Activated CD8-positive, alpha-beta memory T cell treated with anti-CD3 and anti-CD28 coated beads for 48 hours (primary cell): ENCODE results near the gene NFIL3.
"Not testable (repeated sequence)": the region's sequence is repeated elsewhere in the genome, so short reads cannot be mapped to it uniquely, and the experiment has no call there.

Source experiments
- DNase-seq, 3 experiments: peaks; one replicate each; pipeline ENCODE4 v3.0.0-alpha.2; 2020; ENCODE audit warnings: low read depth in 2 of 3, low spot score in 2 of 3

The NFIL3 gene

GRCh38 chr9:91423785-91424402 lies at the start of gene NFIL3:
TSS of gene NFIL3 (minus strand) at chr9:91423832. CDS start at chr9:91410734, 13,098 bp downstream.
- DNase-seq = peak; percentile 41 to 63 (median 48)

- DNase-seq = not testable (repeated sequence)
These were observed 47.9 kb upstream of the NFIL3 start for GRCh38 chr9:91471524-91471923.

- DNase-seq = no peak
These were observed 41.8 kb upstream of the NFIL3 start for GRCh38 chr9:91465420-91465819.

- no peak for DNase-seq
These were observed 35.3 kb upstream of the NFIL3 start for GRCh38 chr9:91458906-91459305.

- DNase-seq = no peak
These were observed 29.2 kb upstream of the NFIL3 start for GRCh38 chr9:91452844-91453243.

- no peak for DNase-seq
These were observed 28.0 kb upstream of the NFIL3 start for GRCh38 chr9:91451431-91452270.

- no peak for DNase-seq
These were observed 21.5 kb upstream of the NFIL3 start for GRCh38 chr9:91445135-91445534.

GRCh38 chr9:91443994-91444392 lies 20.4 kb upstream of the NFIL3 start:
- DNase-seq = no peak

- DNase-seq = no peak
These were observed 19.8 kb upstream of the NFIL3 start for GRCh38 chr9:91443321-91443993.

GRCh38 chr9:91436841-91437240 lies 13.2 kb upstream of the NFIL3 start:
- no peak for DNase-seq

- no peak for DNase-seq
These were observed 9.5 kb upstream of the NFIL3 start for GRCh38 chr9:91433180-91433579.

GRCh38 chr9:91431485-91431884 lies 7.9 kb upstream of the NFIL3 start:
- DNase-seq = no peak

- no peak for DNase-seq
These were observed 5.9 kb upstream of the NFIL3 start for GRCh38 chr9:91429501-91429900.

GRCh38 chr9:91428927-91429351 lies 5.3 kb upstream of the NFIL3 start:
- DNase-seq = no peak

GRCh38 chr9:91428436-91428835 lies 4.8 kb upstream of the NFIL3 start:
- DNase-seq = no peak

- DNase-seq = no peak
These were observed 4.2 kb upstream of the NFIL3 start for GRCh38 chr9:91427873-91428272.

- no peak for DNase-seq
These were observed 2.6 kb upstream of the NFIL3 start for GRCh38 chr9:91426123-91426745.

GRCh38 chr9:91425271-91425670 lies 1.6 kb upstream of the NFIL3 start:
- DNase-seq = no peak

GRCh38 chr9:91424403-91425176 lies 958 bp upstream of the NFIL3 start:
- peak in 1 of 3 experiments; percentile 63 for DNase-seq

- DNase-seq = peak in 1 of 3 experiments; percentile 30
These were observed 597 bp downstream of the NFIL3 start for GRCh38 chr9:91422758-91423711.
